GM19324 (cell line): ENCODE data around the gene VPS51.

Source experiments
- ATAC-seq: cut with Tn5 transposase; IDR thresholded peaks from one replicate; pipeline ENCODE4 v1.9.1; 2021; ENCODE audit warnings: mild to moderate bottlenecking, moderate library complexity; ENCODE audit not compliant: unreplicated experiment, low FRiP score

Gene VPS51

DNA sequence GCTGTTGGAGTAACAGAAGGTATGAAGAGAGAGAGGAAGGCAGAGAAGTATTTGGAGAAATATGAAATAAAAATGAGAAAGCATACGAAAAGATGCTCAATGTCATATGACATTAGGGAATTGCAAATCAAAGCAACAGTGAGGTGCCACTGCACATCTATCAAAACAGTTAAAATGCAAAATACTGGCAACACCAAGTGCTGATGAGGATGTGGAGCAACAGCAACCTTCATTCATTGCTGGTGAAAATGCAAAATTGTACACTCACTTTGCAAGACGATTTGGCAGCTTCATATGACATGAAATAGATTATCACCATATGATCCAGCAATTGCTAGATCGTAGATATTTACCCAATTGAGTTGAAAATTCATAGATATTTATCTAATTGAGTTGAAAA, 64.6 kb downstream of the VPS51 start:
- ATAC-seq = no peak
